NCI-H460 (cell line): ENCODE results near the gene PAXX. TPM values are rescaled to one million over a fixed set of nuclear protein-coding genes. Genes with fewer than 3 reads are reported as not detected.

ENCODE experiments used
- DNase-seq: peaks from one replicate; pipeline ENCODE4 v3.0.0-alpha.2; 2016; ENCODE audit warnings: low read depth; ENCODE audit errors: extremely low read depth
- total RNA-seq: library from RNA; depleted of rRNA; stranded (reverse); fragments of >200 nt; shearing (Covaris generic); gene quantifications from 2 replicates; pipeline ENCODE4 v1.2.3, GENCODE V29; 2014

PAXX gene
- total RNA-seq, 1 experiment from 2014 or later, result 35.4 TPM

DNA sequence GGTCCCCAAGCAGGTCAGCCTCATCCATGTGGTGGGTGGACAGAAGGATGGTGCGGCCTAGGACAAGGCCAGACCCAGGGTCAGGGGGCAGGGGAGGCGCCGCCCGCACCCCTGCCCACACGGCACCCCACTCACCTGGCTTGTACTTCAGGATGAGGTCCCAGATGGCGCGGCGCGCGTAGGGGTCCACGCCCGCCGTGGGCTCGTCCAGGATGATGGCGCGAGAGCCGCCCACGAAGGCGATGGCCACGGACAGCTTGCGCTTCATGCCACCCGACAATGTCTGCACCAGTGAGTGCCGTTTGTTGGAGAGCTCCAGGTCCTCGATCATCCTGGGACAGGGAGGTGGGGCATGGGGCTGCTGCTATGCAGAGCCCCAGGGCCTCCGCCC is 23.3 kb downstream of the PAXX start:
- no peak for DNase-seq

DNA sequence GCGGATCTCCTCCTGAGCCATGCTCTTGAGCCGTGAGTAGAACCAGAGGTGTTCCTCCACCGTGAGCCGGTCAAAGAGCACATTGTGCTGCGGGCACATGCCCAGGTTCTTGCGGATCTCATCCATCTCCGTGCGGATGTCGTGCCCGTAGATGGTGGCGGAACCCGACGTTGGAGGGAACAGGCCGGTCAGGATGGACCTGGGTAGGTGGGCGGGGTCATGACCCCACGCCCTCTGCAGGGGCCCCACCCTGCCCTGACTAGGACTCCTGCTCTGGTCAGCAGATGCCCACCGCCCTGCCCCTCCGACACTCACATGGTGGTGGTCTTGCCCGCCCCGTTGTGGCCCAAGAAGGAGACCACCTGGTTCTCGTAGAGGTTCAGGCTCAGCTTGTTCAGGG is 23.8 kb downstream of the PAXX start:
- DNase-seq, result no peak

DNA sequence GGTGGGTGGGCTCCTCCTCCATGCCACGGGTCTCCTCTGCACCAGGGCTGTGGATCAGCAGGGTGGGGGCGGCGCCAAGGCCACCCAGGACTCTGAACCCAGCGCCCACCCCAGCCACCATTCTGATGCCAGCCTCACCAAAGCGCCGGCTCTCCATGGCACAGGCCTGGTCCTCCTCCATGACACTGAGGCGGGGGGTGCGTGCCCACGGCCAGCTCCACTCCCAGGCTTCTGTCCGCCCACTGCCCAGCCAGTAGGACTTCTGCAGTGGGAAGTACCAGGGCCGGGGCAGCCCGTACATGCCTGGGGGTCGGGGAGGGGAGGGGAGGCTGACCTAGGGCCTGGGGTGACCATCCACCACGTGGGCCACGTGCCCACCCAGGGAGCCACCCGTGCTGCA is 24.2 kb downstream of the PAXX start:
- no peak for DNase-seq

DNA sequence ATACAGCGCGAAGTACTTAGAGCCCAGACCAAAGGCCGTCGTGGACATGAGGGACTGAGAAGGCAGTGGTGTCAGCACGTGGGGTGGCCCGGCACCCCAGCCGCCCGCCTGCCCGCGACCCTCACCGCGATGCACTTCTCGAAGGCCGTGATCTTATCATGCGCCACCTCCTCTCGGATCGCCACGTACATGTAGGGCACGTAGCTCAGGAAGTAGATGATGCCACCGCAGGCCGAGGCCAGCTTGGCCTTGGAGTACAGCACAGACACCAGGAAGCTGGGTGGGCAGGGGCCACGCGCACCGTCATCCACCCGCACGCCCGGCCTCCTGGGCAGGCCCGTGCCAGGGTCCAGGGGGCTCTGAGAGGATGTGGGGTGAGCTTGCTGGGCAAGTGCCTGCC is 24.8 kb downstream of the PAXX start:
- no peak for DNase-seq

DNA sequence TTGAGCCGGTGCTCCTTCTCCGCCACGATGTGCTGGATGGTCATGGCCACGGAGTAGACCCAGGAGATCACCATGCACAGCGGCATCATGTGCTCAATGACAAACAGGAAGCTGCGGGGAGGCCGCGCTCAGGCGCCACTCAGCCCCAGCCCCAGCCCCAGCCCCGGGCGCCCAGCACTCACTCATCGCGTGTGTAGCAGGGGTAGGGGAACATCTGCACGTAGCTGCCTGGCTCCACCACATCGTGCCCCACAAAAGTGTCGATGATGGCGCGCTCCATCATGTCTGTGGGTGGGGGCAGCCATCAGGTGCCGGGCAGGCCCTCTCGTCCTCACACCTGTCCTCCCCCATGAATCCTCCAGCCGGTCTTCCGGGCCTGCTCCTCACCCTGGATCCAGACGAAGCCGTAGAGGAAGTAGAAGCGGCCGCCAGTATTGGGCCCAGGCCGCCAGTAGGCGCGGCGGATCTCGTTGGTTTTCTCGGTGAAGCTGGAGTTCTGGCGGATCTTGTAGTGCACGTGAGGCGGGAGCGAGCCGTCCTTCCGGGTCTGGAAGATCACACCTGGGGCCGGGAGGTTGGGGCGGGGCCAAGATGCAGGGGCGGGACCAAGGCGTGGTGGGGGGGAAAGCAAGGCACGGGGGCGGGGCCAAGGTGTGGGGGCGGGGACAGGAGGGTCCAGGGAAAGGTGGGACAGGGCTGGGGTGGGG is 25.7 kb downstream of the PAXX start:
- no peak for DNase-seq

DNA sequence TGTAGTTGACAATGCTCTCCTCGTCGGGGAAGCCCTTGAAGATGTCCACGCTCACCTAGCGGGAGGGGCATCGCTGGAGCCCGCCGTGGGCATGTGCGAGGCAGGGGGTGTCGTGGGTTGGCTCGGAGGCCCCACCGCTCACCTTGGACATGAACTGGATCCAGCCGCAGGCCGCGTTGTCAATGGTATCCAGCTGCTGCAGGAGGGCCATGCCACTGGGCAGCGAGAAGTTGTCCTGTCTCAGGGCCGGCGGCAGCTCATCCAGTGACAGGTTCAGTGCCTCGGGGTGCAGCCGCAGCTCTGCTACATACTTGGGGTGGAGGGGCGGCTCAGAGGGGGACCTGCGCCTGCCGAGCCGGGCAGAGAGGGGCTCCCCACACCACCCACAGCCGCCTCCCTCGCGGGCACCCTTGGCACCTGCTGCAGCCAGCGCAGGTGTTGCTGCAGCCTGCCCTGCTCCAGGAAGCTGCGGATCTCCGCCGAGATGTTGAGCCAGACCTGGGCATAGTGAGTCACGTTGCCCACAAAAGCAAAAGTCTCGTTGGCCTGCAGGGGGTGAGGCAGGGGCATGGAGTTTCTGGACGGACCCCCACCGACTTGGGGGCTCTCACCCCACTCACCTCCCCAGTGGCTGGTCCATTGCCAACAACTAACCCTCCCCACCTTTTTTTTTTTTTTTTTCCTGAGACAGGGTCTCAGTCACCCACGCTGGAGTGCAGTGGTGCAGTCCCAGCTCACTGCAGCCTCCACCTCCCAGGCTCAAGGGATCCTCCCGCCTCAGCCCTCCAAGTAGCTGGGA is 26.7 kb downstream of the PAXX start:
- DNase-seq, result no peak

DNA sequence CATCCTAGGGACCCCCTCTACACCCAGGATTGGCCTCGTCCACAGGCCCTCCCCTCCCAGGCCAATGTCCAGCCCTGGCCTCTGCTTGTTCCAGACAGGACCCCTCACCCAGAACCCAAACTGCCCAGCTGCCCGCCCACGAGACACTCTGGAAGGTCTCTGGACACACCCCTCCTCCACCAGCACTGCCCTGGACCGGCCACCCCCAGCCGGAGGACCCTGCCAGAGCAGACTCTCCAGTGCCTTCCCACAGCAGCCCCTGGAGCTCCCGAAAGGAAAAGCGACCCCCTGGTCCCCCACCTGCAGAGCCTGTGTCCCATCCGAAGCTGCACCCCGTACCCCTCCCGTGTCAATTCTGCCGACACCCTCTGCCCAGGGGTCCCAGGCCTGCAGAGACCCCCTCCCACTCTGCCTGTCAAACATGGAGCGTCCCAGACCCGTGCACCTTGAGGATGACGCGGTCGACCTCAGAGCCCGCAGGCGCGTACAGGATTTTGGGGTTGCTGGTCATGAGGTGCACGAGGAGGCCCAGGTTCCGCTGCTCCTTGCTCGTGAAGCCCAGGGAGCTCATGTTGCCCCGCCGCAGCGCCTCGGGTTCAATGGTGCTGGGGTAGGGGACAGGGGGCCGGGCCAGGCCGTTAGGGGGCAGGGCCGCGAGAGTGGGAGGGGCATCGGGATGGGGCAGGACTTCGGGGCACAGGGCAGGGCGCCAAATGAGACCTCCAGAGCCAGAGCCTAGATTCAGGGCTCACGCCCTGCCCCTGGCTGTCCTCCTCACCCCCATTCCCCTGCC is 27.9 kb downstream of the PAXX start:
- no peak for DNase-seq

DNA sequence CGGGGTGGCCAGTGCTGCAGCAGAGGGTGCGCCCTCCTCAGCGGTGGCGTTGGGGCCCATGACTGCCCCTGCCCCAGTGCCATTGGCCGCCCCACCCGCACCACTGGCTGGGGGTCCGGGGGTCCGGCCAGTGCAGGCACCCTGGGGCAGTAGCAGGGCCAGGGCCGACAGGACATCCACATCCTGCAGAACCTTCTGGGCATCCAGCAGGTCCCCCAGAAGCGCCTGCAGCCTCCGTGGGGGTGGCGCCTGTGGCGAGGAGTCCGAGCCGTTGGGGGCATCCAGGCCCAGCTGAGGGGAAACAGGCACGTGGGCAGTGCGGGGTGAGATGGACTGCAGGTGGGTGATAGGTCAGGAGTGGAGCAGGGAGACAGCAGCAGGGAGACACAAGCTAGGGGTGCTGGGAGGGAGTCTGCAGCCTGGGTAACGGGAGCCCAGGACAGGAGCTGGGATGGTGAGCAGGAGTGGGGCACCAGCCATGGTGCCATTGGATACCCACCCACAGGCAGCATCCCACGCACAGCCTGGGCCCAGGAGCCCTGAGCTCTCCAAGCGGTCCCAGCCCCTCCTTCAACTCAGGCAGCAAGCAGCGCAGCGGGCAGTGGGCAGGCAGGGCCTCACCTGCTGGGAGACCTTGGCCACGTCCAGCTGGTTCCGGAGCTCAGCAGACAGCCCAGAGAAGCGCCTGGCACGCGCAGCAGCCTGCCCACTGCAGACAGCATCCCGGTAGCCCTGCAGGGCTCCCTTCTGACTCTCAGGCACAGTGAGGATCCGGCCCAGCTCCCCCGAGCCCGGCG is 28.7 kb downstream of the PAXX start:
- DNase-seq, result no peak

DNA sequence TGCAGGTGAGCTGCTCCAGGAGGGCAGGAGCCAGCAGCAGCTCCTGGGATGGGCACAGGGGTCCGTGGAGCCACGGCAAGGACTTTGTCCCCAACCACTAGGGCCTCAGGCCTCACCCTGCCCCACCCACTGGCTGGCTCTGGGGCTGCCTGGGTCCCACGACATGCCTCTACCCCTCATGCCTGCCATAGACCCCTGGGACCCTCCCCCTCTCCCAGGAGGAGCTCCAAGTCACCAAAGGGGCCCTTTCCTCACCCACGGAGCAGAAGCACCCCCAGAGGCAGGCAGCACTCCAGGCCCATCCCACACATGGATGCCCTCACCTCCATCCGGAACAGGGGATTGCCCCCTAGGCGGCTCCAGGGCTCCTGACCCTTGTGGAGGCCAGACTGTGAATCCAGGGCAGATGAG is 29.4 kb downstream of the PAXX start:
- DNase-seq, result no peak

DNA sequence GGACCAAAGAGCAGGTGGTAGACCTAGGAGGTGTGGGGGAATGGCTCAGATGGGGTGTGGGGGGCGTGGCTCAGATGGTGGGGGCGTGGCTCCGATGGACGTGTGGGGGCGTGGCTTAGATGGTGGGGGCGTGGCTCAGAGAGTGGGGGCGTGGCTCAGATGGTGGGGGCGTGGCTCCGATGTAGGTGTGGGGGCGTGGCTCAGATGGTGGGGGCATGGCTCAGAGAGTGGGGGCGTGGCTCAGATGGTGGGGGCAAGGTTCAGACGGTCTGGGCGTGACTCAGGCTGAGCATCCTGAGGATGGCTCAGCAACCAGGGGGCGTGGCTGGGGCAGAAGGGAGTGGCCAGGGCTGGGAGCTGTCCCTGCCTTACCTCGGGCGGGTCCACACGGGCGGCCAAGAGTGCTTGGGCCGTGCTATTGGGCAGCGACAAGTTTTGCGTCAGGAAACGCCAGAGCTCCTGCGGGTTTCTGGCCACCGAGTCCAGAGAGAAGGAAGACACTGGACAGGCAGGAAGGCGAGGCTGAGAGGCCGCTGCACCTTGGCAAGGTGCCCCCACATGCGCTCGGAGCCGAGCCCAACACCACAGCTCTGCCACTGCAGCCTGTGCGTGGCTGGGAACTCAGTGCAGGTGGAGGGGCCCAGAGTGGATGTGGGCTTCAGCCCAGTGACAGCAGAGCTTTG is 29.9 kb downstream of the PAXX start:
- DNase-seq, result peak; percentile 92

DNA sequence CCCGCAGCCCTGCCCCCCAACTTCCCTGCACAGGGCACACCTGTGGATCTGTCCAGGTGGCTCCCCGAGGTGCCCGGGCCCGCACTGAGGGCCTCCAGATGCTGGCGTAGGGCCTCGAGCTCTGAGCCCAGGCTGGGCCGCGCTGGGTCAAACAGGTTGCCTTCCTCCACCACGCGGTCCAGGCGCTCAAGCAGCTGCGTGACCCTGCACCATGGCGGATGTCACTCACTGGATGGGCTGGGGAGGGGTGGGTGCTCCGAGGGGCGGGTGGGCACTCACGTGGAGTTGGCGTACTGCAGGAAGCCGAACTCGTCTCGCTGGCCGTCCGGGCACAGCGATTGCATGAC is 30.4 kb downstream of the PAXX start:
- no peak for DNase-seq

DNA sequence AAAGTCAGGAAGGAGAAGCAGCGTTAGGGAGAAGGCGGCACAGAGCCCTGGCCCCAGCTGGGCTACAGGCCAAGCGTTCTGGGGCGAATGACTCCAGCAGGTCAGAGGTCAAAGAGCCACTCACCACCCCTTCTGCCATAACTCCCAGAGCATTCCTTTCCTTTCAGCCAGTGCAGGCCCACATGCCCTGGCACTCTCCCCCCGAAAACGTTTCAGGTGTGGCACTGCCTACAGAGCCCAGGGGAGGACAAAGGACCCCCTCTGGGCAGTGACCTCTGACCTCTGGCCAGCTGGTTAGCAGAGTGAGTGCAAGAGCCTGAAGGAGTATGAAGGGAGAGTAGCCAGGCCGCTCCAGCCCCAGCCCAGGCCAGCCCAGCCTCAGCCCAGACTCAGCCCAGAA is 30.9 kb downstream of the PAXX start:
- DNase-seq, result no peak

DNA sequence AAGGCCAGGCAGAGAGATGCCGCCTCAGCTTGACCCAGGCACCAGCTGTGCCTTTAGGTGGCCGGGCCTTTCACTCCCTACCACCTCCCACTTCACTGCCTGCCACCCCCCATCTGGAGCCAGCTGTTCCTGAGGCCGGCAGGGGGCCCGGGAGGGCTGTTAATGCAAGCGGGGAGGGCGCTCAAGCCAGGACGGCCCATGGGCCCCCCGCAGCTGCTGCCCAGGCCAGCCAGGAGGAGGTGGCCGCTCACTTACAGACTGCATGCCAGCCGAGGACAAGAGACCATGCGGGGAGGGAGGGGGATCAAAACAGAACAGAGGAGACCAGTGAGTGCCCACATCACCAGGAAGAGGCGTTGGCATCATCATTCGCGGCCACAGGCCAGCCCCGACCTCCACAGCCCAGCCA is 31.4 kb downstream of the PAXX start:
- DNase-seq, result no peak

DNA sequence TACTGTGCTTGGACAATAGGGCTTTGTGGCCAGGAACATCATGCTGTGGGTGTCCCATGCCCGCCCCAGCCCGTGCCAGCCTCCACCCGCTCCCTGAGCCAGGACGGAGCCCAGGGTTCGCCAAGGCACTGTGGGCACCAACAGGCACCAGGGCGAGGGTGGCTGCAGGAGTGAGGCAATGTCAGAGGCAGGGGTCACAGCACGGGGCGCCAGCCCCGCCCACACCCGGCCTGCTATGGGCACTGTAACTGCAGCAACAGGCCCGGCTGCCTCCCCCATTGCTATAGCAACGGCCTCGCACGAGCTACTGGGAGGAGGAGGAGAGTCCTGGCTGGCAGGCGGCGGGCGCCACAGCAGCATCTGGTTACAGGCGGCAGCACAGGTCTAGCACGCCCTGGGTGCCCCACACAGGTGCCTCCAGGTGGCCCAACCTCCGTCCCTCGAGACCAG is 33.3 kb downstream of the PAXX start:
- no peak for DNase-seq

DNA sequence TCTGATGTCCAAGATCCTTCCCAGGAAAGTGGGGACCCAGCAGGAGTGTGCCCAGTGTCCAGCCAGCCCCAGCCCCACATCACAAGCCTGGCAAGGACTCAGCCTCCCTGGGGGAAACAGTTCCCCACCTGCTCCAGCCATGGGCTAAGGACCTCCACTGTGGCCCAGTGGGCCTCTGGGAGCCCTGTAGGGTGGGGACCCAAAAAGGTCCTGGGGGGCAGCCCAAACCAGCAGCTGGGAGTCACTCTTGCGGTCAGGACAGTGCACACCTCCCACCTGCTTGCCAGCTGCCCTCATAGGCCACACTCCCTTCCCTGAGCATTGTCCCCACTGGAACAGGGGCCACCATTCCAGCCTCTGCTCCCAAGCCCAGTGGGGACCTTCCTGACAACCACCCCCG is 34.2 kb downstream of the PAXX start:
- DNase-seq, result no peak

DNA sequence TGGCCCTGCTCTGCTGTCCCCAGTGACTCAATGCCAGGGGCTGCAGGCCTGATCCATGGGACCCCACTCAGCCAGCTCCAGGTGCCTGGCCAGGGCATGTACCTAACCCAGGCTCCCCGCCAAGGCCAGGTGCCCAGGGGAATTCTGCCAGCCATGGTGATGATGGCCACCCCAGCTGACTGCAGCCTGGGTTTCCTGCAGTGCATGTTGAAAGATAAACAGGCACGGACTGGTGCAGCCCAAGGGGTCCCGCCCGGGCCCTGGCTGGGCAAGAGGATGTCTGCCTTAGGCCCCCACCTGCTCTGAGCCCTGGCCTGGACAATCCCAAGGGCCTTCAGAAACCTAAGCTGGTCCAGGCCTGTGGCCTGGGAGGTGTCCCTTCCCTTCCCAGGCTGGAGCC is 34.6 kb downstream of the PAXX start:
- no peak for DNase-seq

DNA sequence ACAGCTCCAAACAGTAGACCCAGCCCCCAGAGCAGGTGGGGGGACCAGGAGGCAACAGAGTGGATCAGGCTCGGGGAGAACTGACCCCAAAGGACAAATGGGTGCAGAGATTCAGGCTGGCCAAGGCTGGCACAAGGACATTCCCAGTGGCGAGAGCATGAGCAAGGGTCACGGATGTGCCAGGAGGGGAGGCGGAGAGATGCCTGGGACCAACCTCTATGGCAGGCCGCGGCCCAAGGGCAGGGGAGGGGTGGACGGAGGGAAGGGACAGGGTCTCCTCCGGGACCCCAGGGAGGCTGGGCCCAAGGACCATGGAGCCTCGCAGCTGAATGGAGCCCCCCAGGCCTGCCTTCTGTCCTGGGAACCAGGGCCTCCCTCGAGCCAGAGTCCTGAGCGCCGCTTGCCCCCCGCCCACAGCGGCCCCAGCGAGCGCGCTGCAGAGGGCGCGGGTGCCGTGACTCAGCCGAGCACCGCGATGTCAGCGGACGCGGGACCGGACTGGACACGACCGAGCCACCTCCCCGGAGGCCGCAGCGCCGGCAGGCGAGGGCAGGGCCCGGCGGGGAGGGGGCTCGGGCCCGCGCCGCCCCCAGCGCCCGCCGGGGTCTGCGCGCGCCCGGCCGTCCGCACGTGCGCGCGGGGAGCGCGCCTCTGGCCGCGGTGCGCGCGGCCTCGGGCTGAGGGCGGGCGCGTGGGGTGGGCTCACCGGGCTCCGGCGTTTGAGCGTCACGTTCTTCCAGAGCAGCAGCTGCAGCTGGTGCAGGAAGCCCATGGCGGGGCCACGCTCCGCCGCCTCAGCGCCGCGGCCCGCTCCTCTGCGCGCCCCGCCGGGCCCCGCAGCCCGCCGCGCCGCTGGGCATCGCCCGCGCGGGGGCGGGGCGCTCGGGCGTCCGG is 35.4 kb downstream of the PAXX start, which contains the start of gene ABCA2:
Gene ABCA2 (minus strand): TSS at position 869 of the 894 bp plus-strand sequence. CDS start 97 bp downstream, at position 772.
- no peak for DNase-seq

DNA sequence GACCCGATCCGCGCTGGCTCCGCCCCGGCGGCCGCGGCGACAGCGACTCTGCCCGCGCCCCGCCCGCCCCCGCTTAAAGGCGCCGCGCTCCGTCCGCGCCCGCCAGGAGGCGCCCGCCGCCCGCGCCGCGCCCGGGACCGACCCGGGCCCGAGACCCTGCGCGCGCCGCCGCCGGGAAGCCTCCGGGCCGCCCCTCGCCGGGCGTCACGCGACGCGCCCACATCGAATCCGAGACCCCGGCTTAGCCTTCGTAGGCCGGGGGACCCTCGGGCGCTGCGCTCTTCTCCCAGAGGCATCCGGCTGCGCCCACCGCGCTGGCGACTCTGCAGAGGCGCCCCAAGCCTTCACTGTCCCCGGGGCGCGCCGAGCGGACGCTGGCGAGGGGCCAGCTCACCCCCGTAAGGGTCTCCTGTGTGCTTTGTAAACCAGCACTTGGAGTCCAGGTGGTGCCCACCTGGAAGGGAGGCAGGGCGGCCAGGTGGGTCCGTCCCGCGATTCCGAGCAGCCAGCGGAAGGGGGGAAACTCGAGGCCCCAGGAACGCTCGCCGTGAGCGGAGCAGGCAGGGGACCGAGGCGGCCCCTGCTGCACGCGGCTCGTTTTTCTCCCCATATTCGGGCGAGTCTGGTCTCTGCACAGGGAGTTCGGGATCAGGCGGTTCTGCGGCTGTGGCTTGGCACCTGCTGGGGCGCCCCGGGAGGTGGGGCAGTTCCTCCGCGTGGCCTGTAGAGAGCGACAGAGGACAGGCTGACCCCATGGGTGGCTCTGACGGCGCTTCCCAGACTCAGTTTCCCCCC is 36.2 kb downstream of the PAXX start:
- DNase-seq, result peak; percentile 65
